ENCODE data around the gene TOGARAM1. TPM values are rescaled to one million over a fixed set of nuclear protein-coding genes. Genes with fewer than 3 reads are reported as not detected.

TOGARAM1 gene
- total RNA-seq, 2 experiments from 2014 or later = 13.2 to 17.8 TPM

GRCh38 chr14:45082420-45082819 is 120.4 kb downstream of the TOGARAM1 start:
- Mint-ChIP-seq H3K27me3 (no peaks in the 10 kb centered on the region), H3K4me1 (ENCODE audit: low read depth) (peaks cover 43% of the 10 kb centered on the region), H3K9me3 (no peaks in the 10 kb centered on the region), H3K27ac (peak overlapping the region; percentile 89), H3K4me3 (peak overlapping the region; percentile 65), H3K36me3 (ENCODE audit: low read depth) (peaks cover 15% of the 10 kb centered on the region)
- Histone ChIP-seq H3K4me1 (ENCODE audit: insufficient read depth, low read length) (peaks cover 20% of the 10 kb centered on the region), H3K4me3 (ENCODE audit: low read length) (no peak overlapping the region), H3K27ac (ENCODE audit: low read depth in 1 of 2, low read length in 2 of 2) (no peak overlapping the region), H3K36me3 (ENCODE audit: insufficient read depth, low read length) (no peaks in the 10 kb centered on the region), H3K9me3 (ENCODE audit: control insufficient read depth in 1 of 2, insufficient read depth in 1 of 2, low read length in 2 of 2) (no peaks in the 10 kb centered on the region), H3K27me3 (ENCODE audit: control insufficient read depth in 1 of 2, insufficient read depth in 2 of 2, low read length in 2 of 2) (no peaks in the 10 kb centered on the region)
- DNase-seq (no peak), ATAC-seq (ENCODE audit: poor library complexity) (no peak)
- intact Hi-C loops (cut with DNase I, micrococcal nuclease) = loop anchor here (2.0 to 5.0 kb wide), 4 partner anchors 54 to 186 kb away; partner anchors contain the start of genes MIS18BP1 (in 2 of the 2) and TOGARAM1 (in 1 of the 2)
- CTCF ChIA-PET = interaction anchor here (0.5 kb wide), 1 partner anchor 41 kb away, joined by 3 read pairs; no protein-coding TSS in a partner anchor
- POLR2A ChIA-PET = no interaction called here
- no peak for TF ChIP-seq CTCF (IDR thresholded peaks at IDR 0.05)

- Mint-ChIP-seq H3K36me3 (ENCODE audit: low read depth) (peaks cover 15% of the 10 kb centered on the region), H3K4me1 (ENCODE audit: low read depth) (peaks cover 52% of the 10 kb centered on the region), H3K4me3 (peak overlapping the region; percentile 98), H3K27me3 (no peaks in the 10 kb centered on the region), H3K27ac (peak overlapping the region; percentile 89), H3K9me3 (no peaks in the 10 kb centered on the region)
- intact Hi-C loops (cut with DNase I, micrococcal nuclease) = loop anchor here (2.0 to 5.0 kb wide), 4 partner anchors 53 to 187 kb away; partner anchors contain the start of genes MIS18BP1 (in 2 of the 2) and TOGARAM1 (in 1 of the 2)
- ATAC-seq (ENCODE audit: poor library complexity) (no peak), DNase-seq (no peak)
- no peak for TF ChIP-seq CTCF (IDR thresholded peaks at IDR 0.05)
- no peaks in the 10 kb centered on the region for H3K27me3 ChIP-seq (ENCODE audit: control insufficient read depth in 1 of 2, insufficient read depth in 2 of 2, low read length in 2 of 2)
- CTCF ChIA-PET = interaction anchor here (1.0 kb wide), 1 partner anchor 12 kb away, joined by 3 read pairs; no protein-coding TSS in a partner anchor
- POLR2A ChIA-PET = interaction anchor here (1.3 to 3.0 kb wide), 4 partner anchors 52 to 187 kb away, joined by 5 to 33 read pairs (median 17); partner anchors contain the start of genes FANCM, FKBP3, KLHL28 and MIS18BP1
- H3K36me3 ChIP-seq (ENCODE audit: insufficient read depth, low read length) = no peaks in the 10 kb centered on the region
- H3K27ac ChIP-seq (ENCODE audit: low read depth in 1 of 2, low read length in 2 of 2) = peak overlapping the region; percentile 44 to 62
- no peaks in the 10 kb centered on the region for H3K9me3 ChIP-seq (ENCODE audit: control insufficient read depth in 1 of 2, insufficient read depth in 1 of 2, low read length in 2 of 2)
- peaks cover 24% of the 10 kb centered on the region for H3K4me1 ChIP-seq (ENCODE audit: insufficient read depth, low read length)
- peak overlapping the region; percentile 78 for H3K4me3 ChIP-seq (ENCODE audit: low read length)
Measured at GRCh38 chr14:45083617-45083975, 121.6 kb downstream of the TOGARAM1 start.

GRCh38 chr14:45083976-45084722 is 122.2 kb downstream of the TOGARAM1 start, which contains the start of gene PRPF39:
TSS of gene PRPF39 (plus strand) at chr14:45084116. CDS start at chr14:45095240, 11,124 bp downstream.
- Mint-ChIP-seq H3K9me3 (no peaks in the 10 kb centered on the region), H3K4me3 (peak within 1 kb of the TSS; percentile 98), H3K4me1 (ENCODE audit: low read depth) (peaks cover 58% of the 10 kb centered on the region), H3K27ac (peak within 1 kb of the TSS; percentile 89), H3K27me3 (no peaks in the 10 kb centered on the region), H3K36me3 (ENCODE audit: low read depth) (peaks cover 20% of the 10 kb centered on the region)
- H3K9me3 ChIP-seq (ENCODE audit: control insufficient read depth in 1 of 2, insufficient read depth in 1 of 2, low read length in 2 of 2) = no peaks in the 10 kb centered on the region
- CTCF ChIA-PET = interaction anchor here (1.0 kb wide), 1 partner anchor 12 kb away, joined by 3 read pairs; no protein-coding TSS in a partner anchor
- H3K4me3 ChIP-seq (ENCODE audit: low read length) = peak within 1 kb of the TSS; percentile 78
- peaks cover 25% of the 10 kb centered on the region for H3K4me1 ChIP-seq (ENCODE audit: insufficient read depth, low read length)
- H3K36me3 ChIP-seq (ENCODE audit: insufficient read depth, low read length) = no peaks in the 10 kb centered on the region
- no peaks in the 10 kb centered on the region for H3K27me3 ChIP-seq (ENCODE audit: control insufficient read depth in 1 of 2, insufficient read depth in 2 of 2, low read length in 2 of 2)
- ATAC-seq (ENCODE audit: poor library complexity) (peak; percentile 91), DNase-seq (peak; percentile 88 to 98 (median 94))
- intact Hi-C loops (cut with DNase I, micrococcal nuclease) = loop anchor here (1.0 to 5.0 kb wide), 6 partner anchors 50 to 187 kb away; partner anchors contain the start of genes MIS18BP1 (in 2 of the 2), FKBP3 (in 1 of the 2), KLHL28 (in 1 of the 2) and TOGARAM1 (in 1 of the 2)
- TF ChIP-seq CTCF (IDR thresholded peaks at IDR 0.05) = no peak
- POLR2A ChIA-PET = interaction anchor here (0.7 to 3.0 kb wide), 6 partner anchors 45 to 187 kb away, joined by 3 to 33 read pairs (median 8); partner anchors contain the start of genes FANCM, FKBP3, KLHL28 and MIS18BP1
- H3K27ac ChIP-seq (ENCODE audit: low read depth in 1 of 2, low read length in 2 of 2) = peak within 1 kb of the TSS; percentile 47 to 79
